Ovary (tissue), 3 donors: ENCODE data around the gene DEPDC4.

Experiments
- CTCF ChIP-seq, 3 donors: fragments of 450-650 bp in 2 of 3; fragments of 200-600 bp in 1 of 3; IDR thresholded peaks; one replicate each; pipeline versions ENCODE4 v1.5.1 to v1.8.0; 2016 to 2022; ENCODE audit warnings: antibody characterized with exemption in 3 of 3, mild to moderate bottlenecking in 1 of 3
- EP300 ChIP-seq: sonication (generic); formaldehyde crosslinking; IDR thresholded peaks from one replicate; pipeline ENCODE4 v1.6.1; 2017; ENCODE audit warnings: antibody characterized with exemption
- POLR2A ChIP-seq: fragments of 450-650 bp; IDR thresholded peaks from one replicate; pipeline ENCODE4 v1.6.1; 2017; ENCODE audit warnings: antibody characterized with exemption, mild to moderate bottlenecking, moderate library complexity
- donor health status: DM: no; HTN: no; CAD: no.

- TF ChIP-seq CTCF (IDR thresholded peaks at IDR 0.05) = no peak
- no peak for TF ChIP-seq POLR2A
- no peak for TF ChIP-seq EP300
Measured at GRCh38 chr12:100201604-100202423, 65.1 kb downstream of the DEPDC4 start.
